CD14-positive monocyte (primary cell): Measurements from ENCODE around the gene CCDC59. TPM values are rescaled to one million over a fixed set of nuclear protein-coding genes. Genes with fewer than 3 reads are reported as not detected.
"Not testable (repeated sequence)": the region's sequence is repeated elsewhere in the genome, so short reads cannot be mapped to it uniquely, and the experiment has no call there.

Source experiments
- DNase-seq, 3 donors: peaks; one replicate each; pipeline ENCODE4 v3.0.0-alpha.2; 2011 to 2022
- H2AFZ ChIP-seq: 2 replicates; pipeline ENCODE4 v1.6.0; 2012; ENCODE audit warnings: mild to moderate bottlenecking, low read depth, low read length, inconsistent platforms; ENCODE audit not compliant: insufficient read depth, poor library complexity, severe bottlenecking
- H3K27ac ChIP-seq, 2 donors: 1 replicate in 1 of 2; 2 replicates in 1 of 2; pipeline ENCODE4 v1.5.1; 2012 to 2013; ENCODE audit warnings: low read length in 2 of 2, control low read depth in 1 of 2, inconsistent platforms in 1 of 2, low read depth in 1 of 2, mild to moderate bottlenecking in 1 of 2
- H3K27me3 ChIP-seq, 2 donors: one replicate each; pipeline versions ENCODE4 v1.6.0 to v1.6.1; 2011 to 2013; ENCODE audit warnings: low read length in 2 of 2; ENCODE audit not compliant: control insufficient read depth in 2 of 2, insufficient read depth in 2 of 2
- H3K36me3 ChIP-seq, 2 donors: replicated peaks in 1 of 2; 1 replicate in 1 of 2; 2 replicates in 1 of 2; pipeline versions ENCODE4 v1.5.1 to v1.6.1; 2012 to 2013; ENCODE audit warnings: low read length in 2 of 2, control low read depth in 1 of 2, inconsistent platforms in 1 of 2, mild to moderate bottlenecking in 1 of 2; ENCODE audit not compliant: insufficient read depth in 2 of 2, control insufficient read depth in 1 of 2
- H3K4me1 ChIP-seq, 2 donors: 1 replicate in 1 of 2; 2 replicates in 1 of 2; pipeline versions ENCODE4 v1.5.1 to v1.6.1; 2012 to 2013; ENCODE audit warnings: low read length in 2 of 2, control low read depth in 1 of 2, inconsistent platforms in 1 of 2, mild to moderate bottlenecking in 1 of 2, moderate library complexity in 1 of 2; ENCODE audit not compliant: insufficient read depth in 2 of 2, control insufficient read depth in 1 of 2
- H3K4me2 ChIP-seq: replicated peaks from 2 replicates; pipeline ENCODE3; 2012; ENCODE audit warnings: low read length, moderate library complexity, mild to moderate bottlenecking; ENCODE audit not compliant: poor library complexity, severe bottlenecking; ENCODE audit errors: extremely low read depth
- H3K4me3 ChIP-seq, 3 experiments: fragments of 200-600 bp in 1 of 3; sonication (generic) in 1 of 3; replicated peaks in 1 of 3; 1 replicate in 2 of 3; 2 replicates in 1 of 3; pipeline ENCODE4 v1.5.1; 2011 to 2013; ENCODE audit warnings: low read length in 3 of 3, mild to moderate bottlenecking in 3 of 3, control low read depth in 2 of 3, low read depth in 2 of 3, inconsistent platforms in 1 of 3, moderate library complexity in 1 of 3
- H3K79me2 ChIP-seq: 2 replicates; pipeline ENCODE4 v1.6.0; 2012; ENCODE audit warnings: mild to moderate bottlenecking, control low read depth, inconsistent platforms, low read length, moderate library complexity; ENCODE audit not compliant: insufficient read depth
- H3K9ac ChIP-seq: 2 replicates; pipeline ENCODE4 v1.6.0; 2017; ENCODE audit warnings: low read length, mild to moderate bottlenecking; ENCODE audit not compliant: insufficient read depth, poor library complexity, severe bottlenecking
- H3K9me3 ChIP-seq, 2 donors: replicated peaks in 1 of 2; 1 replicate in 1 of 2; 2 replicates in 1 of 2; pipeline versions ENCODE4 v1.5.1 to v1.6.1; 2012 to 2013; ENCODE audit warnings: low read length in 2 of 2, control low read depth in 1 of 2; ENCODE audit not compliant: control insufficient read depth in 1 of 2, insufficient read depth in 1 of 2
- H4K20me1 ChIP-seq: 2 replicates; pipeline ENCODE4 v1.6.0; 2012; ENCODE audit warnings: mild to moderate bottlenecking, low read length, control low read depth, moderate library complexity; ENCODE audit not compliant: insufficient read depth
- H3K27ac Mint-ChIP-seq, 7 donors: one replicate each; pipeline ENCODE4 v1.8.0; 2020; ENCODE audit warnings: mild to moderate bottlenecking in 7 of 7, mixed read lengths in 7 of 7, moderate library complexity in 6 of 7, inconsistent platforms in 2 of 7
- H3K27me3 Mint-ChIP-seq, 3 donors: one replicate each; pipeline ENCODE4 v1.8.0; 2021 to 2022; ENCODE audit warnings: low read depth in 3 of 3, mild to moderate bottlenecking in 3 of 3, mixed read lengths in 3 of 3, moderate library complexity in 3 of 3, inconsistent platforms in 1 of 3
- H3K36me3 Mint-ChIP-seq, 2 donors: one replicate each; pipeline ENCODE4 v1.8.0; 2020; ENCODE audit warnings: mixed read lengths in 2 of 2, inconsistent platforms in 1 of 2, mild to moderate bottlenecking in 1 of 2
- H3K4me1 Mint-ChIP-seq: one replicate; pipeline ENCODE4 v1.8.0; 2020; ENCODE audit warnings: mild to moderate bottlenecking, mixed read lengths
- H3K4me3 Mint-ChIP-seq, 2 donors: one replicate each; pipeline ENCODE4 v1.8.0; 2020; ENCODE audit warnings: mild to moderate bottlenecking in 2 of 2, mixed read lengths in 2 of 2, moderate library complexity in 1 of 2
- H3K9me3 Mint-ChIP-seq, 7 donors: one replicate each; pipeline ENCODE4 v1.8.0; 2020 to 2022; ENCODE audit warnings: mixed read lengths in 7 of 7, mild to moderate bottlenecking in 6 of 7, moderate library complexity in 6 of 7, inconsistent platforms in 2 of 7
- WGBS: methylation state at CpG from one replicate; pipeline ENCODE4 v1.1.5; 2013; ENCODE audit warnings: missing lambda C conversion rate; ENCODE audit not compliant: insufficient coverage; 5-methylcytosine and 5-hydroxymethylcytosine counted together
- intact Hi-C, 2 donors: fragments of 100-400 bp; cut with micrococcal nuclease; formaldehyde crosslinking; loops; one replicate each; pipeline versions ENCODE4 v1.15.0 to v1.15.1; 2023
- polyA plus RNA-seq, 3 donors: library from polyadenylated mRNA; depleted of rRNA in 1 of 3; unstranded in 2 of 3; stranded (reverse) in 1 of 3; fragments of 300-500 nt in 2 of 3; fragments of >200 nt in 1 of 3; fragmentation: Illumina TruSeq in 2 of 3; gene quantifications; 1 replicate in 2 of 3; 2 replicates in 1 of 3; pipeline ENCODE4 v1.2.3, GENCODE V29; 2012 to 2021
- TF ChIP-seq, protein P1 (sequence below): fragments of 200-600 bp; IDR thresholded peaks from one replicate; pipeline ENCODE4 v1.8.0; 2022; ENCODE audit warnings: antibody characterized with exemption, mild to moderate bottlenecking

CCDC59 gene
- polyA plus RNA-seq, 3 donors: 53.5 to 70.9 (median 55.3) TPM

DNA sequence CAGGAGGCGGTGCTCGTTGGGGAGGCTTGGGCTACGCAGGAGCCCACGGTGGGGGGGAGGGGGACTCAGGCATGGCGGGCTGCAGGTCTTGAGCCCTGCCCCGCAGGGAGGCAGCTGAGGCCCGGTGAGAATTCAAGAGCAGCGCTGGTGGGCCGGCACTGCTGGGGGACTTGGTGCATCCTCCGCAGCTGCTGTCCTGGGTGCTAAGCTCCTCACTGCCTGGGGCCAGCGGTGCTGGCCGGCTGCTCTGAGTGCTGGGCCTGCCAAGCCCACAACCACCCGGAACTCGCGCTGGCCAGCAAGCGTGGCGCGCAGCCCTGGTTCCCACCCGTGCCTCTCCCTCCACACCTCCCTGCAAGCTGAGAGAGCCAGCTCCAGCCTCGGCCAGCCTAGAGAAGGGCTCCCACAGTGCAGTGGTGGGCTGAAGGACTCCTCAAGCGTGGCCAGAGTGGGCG lies 3.3 kb upstream of the CCDC59 start:
- H3K9ac ChIP-seq: no peak overlapping the region
- peaks cover 16 to 23% of the 10 kb centered on the region in 2 donors for H3K4me1 ChIP-seq
- no peak overlapping the region for H3K27ac Mint-ChIP-seq
- H3K4me3 ChIP-seq: no peak overlapping the region
- no peak for DNase-seq
- H3K4me2 ChIP-seq: no peak overlapping the region
- TF ChIP-seq, protein P1, sequence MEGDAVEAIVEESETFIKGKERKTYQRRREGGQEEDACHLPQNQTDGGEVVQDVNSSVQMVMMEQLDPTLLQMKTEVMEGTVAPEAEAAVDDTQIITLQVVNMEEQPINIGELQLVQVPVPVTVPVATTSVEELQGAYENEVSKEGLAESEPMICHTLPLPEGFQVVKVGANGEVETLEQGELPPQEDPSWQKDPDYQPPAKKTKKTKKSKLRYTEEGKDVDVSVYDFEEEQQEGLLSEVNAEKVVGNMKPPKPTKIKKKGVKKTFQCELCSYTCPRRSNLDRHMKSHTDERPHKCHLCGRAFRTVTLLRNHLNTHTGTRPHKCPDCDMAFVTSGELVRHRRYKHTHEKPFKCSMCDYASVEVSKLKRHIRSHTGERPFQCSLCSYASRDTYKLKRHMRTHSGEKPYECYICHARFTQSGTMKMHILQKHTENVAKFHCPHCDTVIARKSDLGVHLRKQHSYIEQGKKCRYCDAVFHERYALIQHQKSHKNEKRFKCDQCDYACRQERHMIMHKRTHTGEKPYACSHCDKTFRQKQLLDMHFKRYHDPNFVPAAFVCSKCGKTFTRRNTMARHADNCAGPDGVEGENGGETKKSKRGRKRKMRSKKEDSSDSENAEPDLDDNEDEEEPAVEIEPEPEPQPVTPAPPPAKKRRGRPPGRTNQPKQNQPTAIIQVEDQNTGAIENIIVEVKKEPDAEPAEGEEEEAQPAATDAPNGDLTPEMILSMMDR: no peak
- peaks cover 0 to 4% (median 0%) of the 10 kb centered on the region in 3 donors for H3K27me3 Mint-ChIP-seq
- peaks cover 10 to 18% of the 10 kb centered on the region in 2 donors for H3K36me3 Mint-ChIP-seq
- H3K4me1 Mint-ChIP-seq: peaks cover 21% of the 10 kb centered on the region
- H3K36me3 ChIP-seq: peaks cover 0 to 1% of the 10 kb centered on the region in 2 donors
- peaks cover 2 to 7% (median 3%) of the 10 kb centered on the region in 7 donors for H3K9me3 Mint-ChIP-seq
- peaks cover 4% of the 10 kb centered on the region for H4K20me1 ChIP-seq
- WGBS: 94% methylated on average over 19 of the region's 22 CpGs
- no peak overlapping the region for H3K27ac ChIP-seq
- no peak overlapping the region for H2AFZ ChIP-seq
- H3K4me3 Mint-ChIP-seq: no peak overlapping the region
- intact Hi-C loops: no loop called here
- peaks cover 33% of the 10 kb centered on the region for H3K79me2 ChIP-seq
- no peaks in the 10 kb centered on the region for H3K27me3 ChIP-seq
- H3K9me3 ChIP-seq: peaks cover 0 to 3% of the 10 kb centered on the region in 2 donors

DNA sequence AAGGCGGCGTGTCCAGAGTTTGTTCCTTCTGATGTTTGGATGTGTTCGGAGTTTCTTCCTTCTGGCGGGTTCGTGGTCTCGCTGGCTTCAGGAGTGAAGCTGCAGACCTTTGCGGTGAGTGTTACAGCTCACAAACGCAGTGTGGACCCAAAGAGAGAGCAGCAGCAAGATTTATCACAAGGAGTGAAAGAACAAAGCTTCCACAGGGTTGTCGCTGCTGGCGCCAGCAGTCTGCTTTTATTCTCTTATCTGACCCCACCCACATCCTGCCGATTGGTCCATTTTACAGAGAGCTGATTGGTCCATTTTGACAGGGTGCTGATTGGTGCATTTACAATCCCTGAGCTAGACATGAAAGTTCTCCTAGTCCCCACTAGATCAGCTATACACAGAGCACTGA lies 2.6 kb upstream of the CCDC59 start:
- peaks cover 16 to 28% of the 10 kb centered on the region in 2 donors for H3K4me1 ChIP-seq
- WGBS: 97% methylated on average over 8 of the region's 11 CpGs
- H3K36me3 ChIP-seq, H3K4me2 ChIP-seq, H4K20me1 ChIP-seq, H2AFZ ChIP-seq, H3K27me3 ChIP-seq, H3K27ac ChIP-seq, H3K4me3 Mint-ChIP-seq, H3K9ac ChIP-seq, H3K9me3 Mint-ChIP-seq, H3K27ac Mint-ChIP-seq, intact Hi-C loops, H3K9me3 ChIP-seq, H3K4me3 ChIP-seq, H3K27me3 Mint-ChIP-seq, DNase-seq: not testable (repeated sequence)
- H3K79me2 ChIP-seq: peaks cover 40% of the 10 kb centered on the region
- Mint-ChIP-seq H3K36me3 (peaks cover 16 to 25% of the 10 kb centered on the region in 2 donors), H3K4me1 (peaks cover 21% of the 10 kb centered on the region)
